Measurements from ENCODE around the gene INSYN2B.

INSYN2B gene

DNA sequence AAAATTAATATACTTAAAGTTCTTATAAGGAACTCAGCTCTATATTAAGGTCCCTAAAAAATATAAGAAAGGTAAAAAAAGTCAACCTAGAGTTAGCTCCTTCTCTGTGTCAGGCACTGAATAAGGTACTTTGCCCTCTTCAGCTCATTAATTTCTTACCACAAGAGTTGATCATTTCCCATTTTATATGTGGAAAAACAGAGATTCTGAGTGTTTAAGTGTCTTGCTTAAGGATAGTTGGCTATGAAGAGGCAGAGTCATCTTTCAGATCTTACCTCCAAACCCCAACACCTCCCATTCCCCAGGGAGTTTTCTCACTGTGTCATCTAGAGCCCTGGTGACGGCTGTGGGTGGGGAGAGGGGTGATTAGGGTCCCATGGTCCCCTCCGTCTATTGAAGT, 40.6 kb downstream of the INSYN2B start:
- Histone ChIP-seq H3K36me3 (no peaks in the 10 kb centered on the region), H3K27ac (no peak overlapping the region), H4K20me1 (no peaks in the 10 kb centered on the region), H3K4me2 (no peak overlapping the region), H3K9me3 (no peaks in the 10 kb centered on the region), H3K4me1 (peaks cover 14% of the 10 kb centered on the region), H3K27me3 (no peaks in the 10 kb centered on the region), H3K9ac (no peak overlapping the region), H3K4me3 (no peak overlapping the region)
- no peak for TF ChIP-seq Cebpa-rat (IDR thresholded peaks at IDR 0.05)

GRCh38 chr5:169938439-169938838, 41.9 kb downstream of the INSYN2B start:
- Histone ChIP-seq H3K27ac (no peak overlapping the region), H3K4me2 (no peak overlapping the region), H4K20me1 (no peaks in the 10 kb centered on the region), H3K27me3 (no peaks in the 10 kb centered on the region), H3K4me3 (no peak overlapping the region), H3K4me1 (peaks cover 14% of the 10 kb centered on the region), H3K9me3 (no peaks in the 10 kb centered on the region), H3K36me3 (no peaks in the 10 kb centered on the region), H3K9ac (no peak overlapping the region)
- no peak for TF ChIP-seq Cebpa-rat (IDR thresholded peaks at IDR 0.05)

GRCh38 chr5:169935762-169936161, 44.5 kb downstream of the INSYN2B start:
- no peaks in the 10 kb centered on the region for H4K20me1 ChIP-seq
- peaks cover 14% of the 10 kb centered on the region for H3K4me1 ChIP-seq
- H3K4me2 ChIP-seq: peak overlapping the region; percentile 25
- no peaks in the 10 kb centered on the region for H3K27me3 ChIP-seq
- H3K27ac ChIP-seq: no peak overlapping the region
- no peak for TF ChIP-seq Cebpa-rat (IDR thresholded peaks at IDR 0.05)
- H3K4me3 ChIP-seq: no peak overlapping the region
- no peak overlapping the region for H3K9ac ChIP-seq
- no peaks in the 10 kb centered on the region for H3K36me3 ChIP-seq
- H3K9me3 ChIP-seq: no peaks in the 10 kb centered on the region

DNA sequence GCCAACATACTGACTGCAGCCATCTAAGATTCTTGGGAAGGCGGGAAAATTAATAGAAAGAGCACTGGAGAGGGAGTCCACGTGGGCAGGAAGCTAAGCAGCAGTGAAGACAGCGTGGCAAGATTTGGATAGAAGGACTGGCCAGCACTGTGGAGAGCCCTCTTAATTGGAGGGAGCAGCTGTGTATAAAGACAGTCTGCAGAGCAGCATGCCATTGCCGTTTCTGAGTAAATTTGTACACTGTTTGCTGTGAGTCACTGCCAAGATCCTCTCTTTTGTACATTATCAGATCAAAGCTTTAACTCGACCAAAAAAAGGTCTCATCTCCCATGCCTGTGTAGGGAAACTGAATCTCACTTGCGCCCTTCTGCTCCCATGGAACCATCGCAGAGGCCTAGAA, 45.3 kb downstream of the INSYN2B start:
- TF ChIP-seq Cebpa-rat (IDR thresholded peaks at IDR 0.05): no peak
- Histone ChIP-seq H4K20me1 (no peaks in the 10 kb centered on the region), H3K9me3 (no peaks in the 10 kb centered on the region), H3K4me3 (no peak overlapping the region), H3K27ac (no peak overlapping the region), H3K4me2 (peak overlapping the region; percentile 25; the same call in 1 of the 2 replicates), H3K9ac (no peak overlapping the region), H3K4me1 (peaks cover 14% of the 10 kb centered on the region), H3K36me3 (no peaks in the 10 kb centered on the region), H3K27me3 (no peaks in the 10 kb centered on the region)

- Histone ChIP-seq H3K27me3 (no peaks in the 10 kb centered on the region), H3K4me1 (peaks cover 14% of the 10 kb centered on the region), H3K4me3 (no peak overlapping the region), H3K9ac (no peak overlapping the region), H3K4me2 (no peak overlapping the region), H3K36me3 (no peaks in the 10 kb centered on the region), H3K27ac (no peak overlapping the region), H4K20me1 (no peaks in the 10 kb centered on the region), H3K9me3 (no peaks in the 10 kb centered on the region)
- no peak for TF ChIP-seq Cebpa-rat (IDR thresholded peaks at IDR 0.05)
These were observed 46.7 kb downstream of the INSYN2B start for GRCh38 chr5:169933616-169934015.

GRCh38 chr5:169933127-169933526, 47.2 kb downstream of the INSYN2B start:
- Histone ChIP-seq H3K27ac (no peak overlapping the region), H4K20me1 (no peaks in the 10 kb centered on the region)
- no peak for TF ChIP-seq Cebpa-rat (IDR thresholded peaks at IDR 0.05)

GRCh38 chr5:169923988-169924387, 56.3 kb downstream of the INSYN2B start:
- no peak overlapping the region for H3K9ac ChIP-seq
- peaks cover 10% of the 10 kb centered on the region for H3K4me1 ChIP-seq
- no peak overlapping the region for H3K4me3 ChIP-seq
- H3K4me2 ChIP-seq: peak overlapping the region; percentile 31
- H3K27me3 ChIP-seq: no peaks in the 10 kb centered on the region
- no peak for TF ChIP-seq Cebpa-rat (IDR thresholded peaks at IDR 0.05)
- H4K20me1 ChIP-seq: no peaks in the 10 kb centered on the region
- H3K9me3 ChIP-seq: no peaks in the 10 kb centered on the region
- H3K36me3 ChIP-seq: peaks cover 7% of the 10 kb centered on the region; the same call in 1 of the 2 replicates
- no peak overlapping the region for H3K27ac ChIP-seq

More at GRCh38 chr5:169933127-169933526, 47.2 kb downstream of the INSYN2B start:
- no peak overlapping the region for H3K4me3 ChIP-seq
- H3K9me3 ChIP-seq: no peaks in the 10 kb centered on the region
- no peaks in the 10 kb centered on the region for H3K27me3 ChIP-seq
- peaks cover 4% of the 10 kb centered on the region; the same call in 1 of the 2 replicates for H3K36me3 ChIP-seq
- H3K9ac ChIP-seq: no peak overlapping the region
- H3K4me2 ChIP-seq: no peak overlapping the region
- H3K4me1 ChIP-seq: peaks cover 14% of the 10 kb centered on the region

DNA sequence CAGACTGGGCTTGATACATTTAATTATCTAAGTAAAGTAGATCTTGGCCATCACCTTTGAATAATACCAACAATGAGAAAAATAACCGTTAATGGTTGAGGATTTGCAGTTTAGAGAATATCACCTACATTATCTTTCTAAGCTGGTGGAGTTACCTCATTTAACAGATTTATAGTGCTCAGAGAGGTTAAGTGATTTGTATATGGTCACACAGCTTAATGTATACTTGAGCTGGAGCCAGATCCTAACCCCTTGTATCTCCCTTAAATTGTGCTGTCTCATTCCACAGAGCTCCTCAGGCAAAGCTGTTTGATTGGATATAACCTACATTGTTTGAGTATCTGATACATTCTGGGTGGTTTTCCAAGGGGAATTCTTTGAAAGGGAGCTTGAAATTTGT, 57.8 kb downstream of the INSYN2B start:
- no peak overlapping the region for H3K9ac ChIP-seq
- no peak for TF ChIP-seq Cebpa-rat (IDR thresholded peaks at IDR 0.05)
- no peaks in the 10 kb centered on the region for H3K27me3 ChIP-seq

DNA sequence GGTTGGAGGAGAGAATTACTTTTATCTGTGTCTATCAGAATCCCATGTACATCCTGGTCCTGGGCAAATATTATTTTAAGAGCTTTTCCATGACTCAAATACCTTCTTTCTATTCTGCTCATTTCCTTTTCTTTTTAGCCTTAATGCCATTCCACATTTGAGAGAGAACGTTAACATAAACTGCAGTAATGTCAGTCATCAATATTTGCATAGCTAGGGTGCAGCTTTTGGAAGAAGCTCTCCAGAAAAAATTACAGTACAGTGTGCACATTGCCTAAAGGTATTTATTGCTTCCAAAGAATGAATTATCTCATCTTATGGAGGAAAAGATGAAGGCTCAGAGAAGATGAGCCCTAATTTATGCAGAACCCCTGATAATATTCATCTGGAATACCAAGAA, 58.3 kb downstream of the INSYN2B start:
- Histone ChIP-seq H3K36me3 (no peaks in the 10 kb centered on the region), H3K9ac (no peak overlapping the region), H3K27me3 (no peaks in the 10 kb centered on the region), H3K9me3 (no peaks in the 10 kb centered on the region), H4K20me1 (no peaks in the 10 kb centered on the region), H3K27ac (no peak overlapping the region), H3K4me2 (no peak overlapping the region), H3K4me1 (peaks cover 10% of the 10 kb centered on the region), H3K4me3 (no peak overlapping the region)
- no peak for TF ChIP-seq Cebpa-rat (IDR thresholded peaks at IDR 0.05)

More for the DNA sequence above, 57.8 kb downstream of the INSYN2B start:
- H3K4me2 ChIP-seq: no peak overlapping the region
- no peaks in the 10 kb centered on the region for H4K20me1 ChIP-seq
- H3K4me3 ChIP-seq: no peak overlapping the region
- H3K4me1 ChIP-seq: peaks cover 10% of the 10 kb centered on the region
- no peaks in the 10 kb centered on the region for H3K36me3 ChIP-seq
- H3K27ac ChIP-seq: no peak overlapping the region
- H3K9me3 ChIP-seq: no peaks in the 10 kb centered on the region

DNA sequence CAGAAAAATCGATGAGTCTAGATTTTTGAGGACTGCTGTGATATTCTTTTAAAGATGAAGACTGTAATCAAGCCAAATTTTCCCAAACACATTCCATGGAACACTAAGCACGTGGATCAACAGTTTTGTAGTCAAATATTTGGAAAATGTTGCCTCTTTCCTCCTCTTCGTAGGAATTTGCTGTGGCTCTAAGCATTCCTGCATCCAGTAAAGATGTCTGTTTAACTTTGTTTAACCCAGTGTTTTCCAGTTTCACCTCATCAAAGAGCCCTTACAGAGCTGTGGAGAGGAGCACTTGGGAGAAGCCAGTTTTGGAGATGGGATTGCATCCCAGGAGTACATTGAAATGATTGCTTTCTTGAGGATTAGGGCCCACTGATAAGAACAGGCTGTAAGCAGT, 58.9 kb downstream of the INSYN2B start:
- Histone ChIP-seq H3K27ac (no peak overlapping the region), H3K4me1 (peaks cover 10% of the 10 kb centered on the region)

DNA sequence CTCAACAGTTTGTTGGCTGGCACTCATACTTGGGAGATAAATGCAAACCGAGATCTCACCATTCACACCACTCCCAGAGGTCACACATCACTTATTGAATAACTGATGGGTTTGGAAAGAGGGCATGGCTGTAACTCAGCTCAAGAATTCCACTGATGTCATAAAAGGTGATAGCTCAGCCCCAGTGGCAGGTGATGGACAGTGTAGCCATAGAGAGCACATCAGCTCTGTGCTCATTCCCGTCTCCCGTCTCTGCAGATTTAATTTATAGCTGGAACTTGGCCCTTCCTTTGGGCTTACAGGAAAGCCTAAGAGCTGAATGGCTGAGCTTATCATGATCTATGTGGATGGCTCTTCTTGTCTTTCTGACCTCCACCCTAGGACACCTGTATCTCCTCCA, 59.8 kb downstream of the INSYN2B start:
- Histone ChIP-seq H3K9me3 (no peaks in the 10 kb centered on the region), H3K36me3 (no peaks in the 10 kb centered on the region), H3K27me3 (no peaks in the 10 kb centered on the region), H3K4me2 (no peak overlapping the region), H3K4me3 (no peak overlapping the region), H3K27ac (no peak overlapping the region), H4K20me1 (no peaks in the 10 kb centered on the region), H3K4me1 (peaks cover 10% of the 10 kb centered on the region), H3K9ac (no peak overlapping the region)
- no peak for TF ChIP-seq Cebpa-rat (IDR thresholded peaks at IDR 0.05)

More for the DNA sequence above, 58.9 kb downstream of the INSYN2B start:
- Histone ChIP-seq H3K9ac (no peak overlapping the region), H3K4me2 (no peak overlapping the region), H3K9me3 (no peaks in the 10 kb centered on the region), H3K36me3 (no peaks in the 10 kb centered on the region), H4K20me1 (no peaks in the 10 kb centered on the region), H3K4me3 (no peak overlapping the region), H3K27me3 (no peaks in the 10 kb centered on the region)
- no peak for TF ChIP-seq Cebpa-rat (IDR thresholded peaks at IDR 0.05)
